ENCODE data around the gene WDR70. TPM values are rescaled to one million over a fixed set of nuclear protein-coding genes. Genes with fewer than 3 reads are reported as not detected.
"Not testable (repeated sequence)": the region's sequence is repeated elsewhere in the genome, so short reads cannot be mapped to it uniquely, and the experiment has no call there.

The WDR70 gene
- total and polyA plus RNA-seq, 10 of the 15 experiments (the other 5 are each of a cell fraction or from before 2014, with no cell fraction given): 10.9 to 33.6 (median 29.1) TPM

- TF ChIP-seq CEBPZ (IDR thresholded peaks at IDR 0.05; ENCODE audit: low read depth, low read length) (no peak), RAD51 (IDR thresholded peaks at IDR 0.05) (no peak), E2F4 (IDR thresholded peaks at IDR 0.05; ENCODE audit: low read depth, low read length) (no peak), POLR2AphosphoS5 (IDR thresholded peaks at IDR 0.05; ENCODE audit: low read length) (no peak), SMC3 (IDR thresholded peaks at IDR 0.05; ENCODE audit: borderline replicate concordance, low read length) (no peak), PRDM15 (CRISPR knock-in tag; IDR thresholded peaks at IDR 0.05) (no peak), MTA3 (IDR thresholded peaks at IDR 0.05; ENCODE audit: borderline replicate concordance, low read length) (no peak), IRF5 (IDR thresholded peaks at IDR 0.05; ENCODE audit: borderline replicate concordance) (no peak), E2F8 (IDR thresholded peaks at IDR 0.05; ENCODE audit: low read depth, partially characterized antibody) (no peak), SPI1 (IDR thresholded peaks at IDR 0.05; ENCODE audit: borderline replicate concordance, insufficient read depth, low read depth, low read length) (no peak)
These were observed 266.6 kb downstream of the WDR70 start (continued) for GRCh38 chr5:37645707-37646106.

- 90% methylated on average over 1 of the region's 1 CpG for whole genome bisulfite sequencing (ENCODE audit: insufficient coverage, insufficient replicate concordance, low lambda C conversion rate, missing lambda C conversion rate)
- CTCF ChIA-PET; intact Hi-C loops (cut with micrococcal nuclease; ENCODE audit: unreplicated experiment); FAIRE-seq; H3K4me1 ChIP-seq (ENCODE audit: control insufficient read depth, insufficient read depth, low read length); DNase-seq (ENCODE audit: low read depth, low spot score); H3K4me2 ChIP-seq (ENCODE audit: control insufficient read depth, insufficient read depth); H3K27ac ChIP-seq (ENCODE audit: control insufficient read depth, insufficient read depth); POLR2A ChIA-PET; BruUV-seq (replicated peaks); in situ Hi-C loops (cut with MboI); RAD21 ChIA-PET (ENCODE audit: unreplicated experiment); H3K79me2 ChIP-seq (ENCODE audit: control insufficient read depth, insufficient read depth, low read length); H2AFZ ChIP-seq (ENCODE audit: control insufficient read depth, low read depth, low read length); H3K9ac ChIP-seq (ENCODE audit: control insufficient read depth, insufficient read depth, low read length); ATAC-seq; H3K36me3 ChIP-seq (ENCODE audit: control insufficient read depth in 2 of 2, insufficient read depth in 2 of 2, low read length in 1 of 2); H3K4me3 ChIP-seq; H4K20me1 ChIP-seq (ENCODE audit: control insufficient read depth, insufficient read depth); H3K9me3 ChIP-seq (replicated peaks; ENCODE audit: control insufficient read depth, insufficient read depth, low read length); H3K27me3 ChIP-seq (replicated peaks in 1 of 2; ENCODE audit: control insufficient read depth in 2 of 2, insufficient read depth in 2 of 2, low read length in 1 of 2): not testable (repeated sequence)
- SMC1A ChIA-PET (ENCODE audit: uncharacterized antibody, unreplicated experiment): interaction anchor here (1.4 kb wide), 1 partner anchor 10 kb away, joined by 3 read pairs; no protein-coding TSS in a partner anchor
These were observed 275.4 kb downstream of the WDR70 start for GRCh38 chr5:37654566-37654965.

Data from GM12878 (cell line).